HCT116 (cell line): ENCODE measurements around the gene RBCK1. TPM values are rescaled to one million over a fixed set of nuclear protein-coding genes. Genes with fewer than 3 reads are reported as not detected.
"Not testable (repeated sequence)": the region's sequence is repeated elsewhere in the genome, so short reads cannot be mapped to it uniquely, and the experiment has no call there.

Experiments
- ATAC-seq: fragments of 200-7000 bp; cut with Tn5 transposase; 2 replicates; pipeline ENCODE4 v1.9.1; 2020; ENCODE audit warnings: mild to moderate bottlenecking, moderate library complexity
- BruUV-seq: library from RNA; stranded (reverse); fragments of 400-500 nt; replicated peaks from 2 replicates; lab custom pipeline; 2021; lab: Mats Ljungman, UMichigan
- CTCF ChIA-PET: fragments of 300-600 bp; sonication (Branson Sonifier 250); formaldehyde crosslinking; loops from one replicate; lab custom pipeline; 2021; ENCODE audit warnings: antibody characterized with exemption; lab: Charles Lee
- POLR2A ChIA-PET: fragments of 300-600, 350-600 bp; sonication (Branson Sonifier 250); formaldehyde crosslinking; loops from one replicate; lab custom pipeline; 2021; ENCODE audit warnings: antibody characterized with exemption; lab: Charles Lee
- RAD21 ChIA-PET, 2 experiments: fragments of 300-600 bp; sonication (Branson Sonifier 250); formaldehyde crosslinking; loops; one replicate each; lab custom pipeline; 2023; ENCODE audit warnings: low total read pairs in 2 of 2; ENCODE audit not compliant: uncharacterized antibody in 2 of 2, unreplicated experiment in 2 of 2, low non-redundant PET in 1 of 2; lab: Charles Lee
- DNase-seq: peaks from one replicate; pipeline ENCODE4 v3.0.0-alpha.2; 2010; ENCODE audit warnings: low read depth, low spot score
- H2AFZ ChIP-seq: fragments of 200-600 bp; shearing (Covaris generic), sonication (generic); 2 replicates; pipeline ENCODE4 v1.6.1; 2017; ENCODE audit warnings: low read depth, mixed run types, mixed read lengths, antibody characterized with exemption, low read length; ENCODE audit not compliant: poor library complexity, severe bottlenecking
- H3K27ac ChIP-seq: 2 replicates; pipeline ENCODE4 v1.5.1; 2012; ENCODE audit warnings: low read depth, low read length
- H3K27me3 ChIP-seq: fragments of 200-600 bp; sonication (generic); 2 replicates; pipeline ENCODE4 v1.6.1; 2016; ENCODE audit warnings: mixed run types, low read length, mixed read lengths; ENCODE audit not compliant: insufficient read depth
- H3K36me3 ChIP-seq, 2 experiments: fragments of 200-500 bp in 1 of 2; fragments of 200-600 bp in 1 of 2; sonication (Bioruptor generic) in 1 of 2; sonication (generic) in 1 of 2; 2 replicates each; pipeline versions ENCODE4 v1.5.1 to v1.6.1; 2014 to 2016; ENCODE audit warnings: low read length in 2 of 2, inconsistent platforms in 1 of 2, mixed read lengths in 1 of 2, mixed run types in 1 of 2; ENCODE audit not compliant: insufficient read depth in 2 of 2, control insufficient read depth in 1 of 2
- H3K4me1 ChIP-seq, 2 experiments: fragments of 200-600 bp in 1 of 2; sonication (generic) in 1 of 2; 2 replicates each; pipeline versions ENCODE4 v1.5.1 to v1.6.1; 2012 to 2017; ENCODE audit warnings: low read length in 2 of 2, inconsistent platforms in 1 of 2, mild to moderate bottlenecking in 1 of 2, mixed read lengths in 1 of 2, mixed run types in 1 of 2, moderate library complexity in 1 of 2; ENCODE audit not compliant: insufficient read depth in 2 of 2, control insufficient read depth in 1 of 2
- H3K4me2 ChIP-seq: fragments of 200-600 bp; sonication (generic); 2 replicates; pipeline ENCODE4 v1.6.1; 2017; ENCODE audit warnings: mixed run types, low read length, mixed read lengths
- H3K4me3 ChIP-seq, 2 experiments: fragments of 200-600 bp in 1 of 2; sonication (generic) in 1 of 2; replicated peaks in 1 of 2; 2 replicates each; pipeline ENCODE4 v1.5.1; 2011 to 2016; ENCODE audit warnings: low read length in 2 of 2, control low read depth in 1 of 2, low read depth in 1 of 2, mild to moderate bottlenecking in 1 of 2, mixed read lengths in 1 of 2, mixed run types in 1 of 2
- H3K79me2 ChIP-seq: fragments of 200-600 bp; sonication (generic); 2 replicates; pipeline ENCODE4 v1.6.1; 2017; ENCODE audit warnings: mild to moderate bottlenecking, mixed run types, low read length, moderate library complexity, mixed read lengths; ENCODE audit not compliant: insufficient read depth
- H3K9ac ChIP-seq: fragments of 200-600 bp; sonication (generic); 2 replicates; pipeline ENCODE4 v1.6.1; 2016; ENCODE audit warnings: low read length, mixed read lengths
- H3K9me2 ChIP-seq: fragments of 200-600 bp; sonication (generic), shearing (Covaris generic); 2 replicates; pipeline ENCODE4 v1.6.1; 2017; ENCODE audit warnings: mixed run types, mild to moderate bottlenecking, moderate library complexity; ENCODE audit not compliant: insufficient read depth
- H3K9me3 ChIP-seq, 2 experiments: fragments of 200-500 bp in 1 of 2; fragments of 200-600 bp in 1 of 2; sonication (Bioruptor generic) in 1 of 2; sonication (generic) in 1 of 2; 2 replicates each; pipeline ENCODE4 v1.6.1; 2014 to 2017; ENCODE audit warnings: low read length in 2 of 2, mixed read lengths in 2 of 2, inconsistent platforms in 1 of 2, low read depth in 1 of 2, mild to moderate bottlenecking in 1 of 2, mixed run types in 1 of 2, moderate library complexity in 1 of 2; ENCODE audit not compliant: control insufficient read depth in 1 of 2, insufficient read depth in 1 of 2
- H4K20me1 ChIP-seq: fragments of 200-600 bp; sonication (generic), shearing (Covaris generic); 2 replicates; pipeline ENCODE4 v1.6.1; 2017; ENCODE audit warnings: mixed run types, mild to moderate bottlenecking, moderate library complexity; ENCODE audit not compliant: insufficient read depth
- CBX3 ChIP-seq: IDR thresholded peaks from 2 replicates; pipeline ENCODE4 v1.6.1; 2012; ENCODE audit warnings: low read depth
- CEBPB ChIP-seq: IDR thresholded peaks from 2 replicates; pipeline ENCODE4 v1.6.1; 2012; ENCODE audit warnings: low read depth
- EZH2 ChIP-seq: fragments of 200-600 bp; sonication (generic); IDR thresholded peaks from 2 replicates; pipeline ENCODE4 v1.6.1; 2017; ENCODE audit warnings: antibody characterized with exemption, mixed run types
- FOSL1 ChIP-seq: IDR thresholded peaks from 2 replicates; pipeline ENCODE4 v1.6.1; 2012; ENCODE audit warnings: low read depth
- MAX ChIP-seq: IDR thresholded peaks from 2 replicates; pipeline ENCODE4 v1.6.1; 2012
- POLR2AphosphoS5 ChIP-seq: IDR thresholded peaks from 2 replicates; pipeline ENCODE4 v1.6.1; 2011; ENCODE audit warnings: mild to moderate bottlenecking, low read depth, low read length, moderate library complexity
- SRF ChIP-seq: IDR thresholded peaks from 2 replicates; pipeline ENCODE4 v1.6.1; 2012; ENCODE audit warnings: low read depth
- TCF7L2 ChIP-seq: IDR thresholded peaks from 2 replicates; pipeline ENCODE4 v1.7.0; 2011; ENCODE audit warnings: borderline replicate concordance, inconsistent platforms; ENCODE audit not compliant: insufficient read depth, insufficient read length; ENCODE audit errors: extremely low read depth
- ZBTB33 ChIP-seq: IDR thresholded peaks from 2 replicates; pipeline ENCODE4 v1.6.1; 2011; ENCODE audit warnings: mild to moderate bottlenecking, low read length, moderate library complexity; ENCODE audit not compliant: insufficient replicate concordance; ENCODE audit errors: extremely low read depth
- intact Hi-C: fragments of 100-400 bp; cut with micrococcal nuclease; formaldehyde crosslinking; loops from 2 replicates; pipeline ENCODE4 v1.10.0; 2022
- total RNA-seq: library from RNA; stranded (reverse); gene quantifications from one replicate; pipeline ENCODE4 v1.2.1, GENCODE V29; 2021; ENCODE audit not compliant: unreplicated experiment

Gene RBCK1
- total RNA-seq, 1 experiment from 2014 or later = 180 TPM

GRCh38 chr20:452021-452420 lies 43.9 kb downstream of the RBCK1 start:
- H3K4me2 ChIP-seq, BruUV-seq, H3K4me1 ChIP-seq, H3K9ac ChIP-seq, H2AFZ ChIP-seq, H3K9me2 ChIP-seq, H3K36me3 ChIP-seq, H3K27ac ChIP-seq, H3K9me3 ChIP-seq, intact Hi-C loops, RAD21 ChIA-PET, POLR2A ChIA-PET, H4K20me1 ChIP-seq, H3K4me3 ChIP-seq, DNase-seq, ATAC-seq, H3K27me3 ChIP-seq: not testable (repeated sequence)
- H3K79me2 ChIP-seq = peaks cover 82% of the 10 kb centered on the region
- CTCF ChIA-PET = interaction anchor here (1.2 kb wide), 1 partner anchor 11 kb away, joined by 3 read pairs; no protein-coding TSS in a partner anchor

GRCh38 chr20:454951-455350 lies 46.9 kb downstream of the RBCK1 start:
- Histone ChIP-seq H3K9me3 (no peaks in the 10 kb centered on the region), H3K36me3 (0 out of 4 replicates have a peak, but pooled peaks cover 0 to 2% of the 10 kb centered on the region in 2 experiments)
- BruUV-seq = no TSS peak
- TF ChIP-seq EZH2 = no peak
- no peak for TF ChIP-seq POLR2AphosphoS5
- TF ChIP-seq SRF = no peak
- no peak for TF ChIP-seq FOSL1
- no peak for TF ChIP-seq TCF7L2
- no peak for TF ChIP-seq ZBTB33
- no peak for TF ChIP-seq CEBPB
- TF ChIP-seq CBX3 = no peak
- no peak for TF ChIP-seq MAX
- TF ChIP-seq, all 23 proteins: peak for 0
- ChIA-PET CTCF (no interaction called here), RAD21 (no interaction called here), POLR2A (no interaction called here)
- Histone ChIP-seq H3K27me3 (no peaks in the 10 kb centered on the region), H3K4me2 (no peak overlapping the region), H4K20me1 (peaks cover 8% of the 10 kb centered on the region; the same call in 1 of the 2 replicates), H3K4me1 (no peaks in the 10 kb centered on the region), H3K9ac (no peak overlapping the region), H3K79me2 (peaks cover 86% of the 10 kb centered on the region), H3K27ac (no peak overlapping the region), H3K9me2 (no peaks in the 10 kb centered on the region), H2AFZ (no peak overlapping the region), H3K4me3 (no peak overlapping the region)
- intact Hi-C loops = no loop called here
- no peak for ATAC-seq
- DNase-seq = no peak
